GM18867 (cell line): ENCODE measurements around the gene KDM7A.

Source experiments
- ATAC-seq: cut with Tn5 transposase; IDR thresholded peaks from one replicate; pipeline ENCODE4 v1.9.1; 2021; ENCODE audit warnings: mild to moderate bottlenecking, moderate library complexity; ENCODE audit not compliant: unreplicated experiment

KDM7A gene

GRCh38 chr7:140085447-140085846 is 91.3 kb downstream of the KDM7A start:
- no peak for ATAC-seq

DNA sequence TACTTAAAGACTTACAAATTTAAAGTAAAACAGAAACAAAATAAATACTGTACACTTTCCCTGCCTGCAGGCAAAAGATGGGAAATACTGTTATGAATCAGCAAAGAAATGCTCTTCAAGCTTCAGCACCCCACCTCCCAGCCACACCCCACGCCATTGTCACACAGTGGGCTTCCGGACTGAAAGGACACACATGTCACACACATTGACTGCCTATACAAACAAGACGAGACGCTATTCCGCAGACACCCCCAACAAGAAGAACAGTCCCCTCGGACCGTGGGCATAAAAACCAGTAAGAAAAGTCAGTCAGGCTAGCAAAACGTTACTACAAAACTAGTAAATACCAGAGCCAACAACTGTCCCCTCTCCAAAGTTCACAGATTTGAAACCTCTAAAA is 91.8 kb downstream of the KDM7A start:
- ATAC-seq = peak; percentile 97

GRCh38 chr7:140084142-140084655 is 92.6 kb downstream of the KDM7A start:
- no peak for ATAC-seq

DNA sequence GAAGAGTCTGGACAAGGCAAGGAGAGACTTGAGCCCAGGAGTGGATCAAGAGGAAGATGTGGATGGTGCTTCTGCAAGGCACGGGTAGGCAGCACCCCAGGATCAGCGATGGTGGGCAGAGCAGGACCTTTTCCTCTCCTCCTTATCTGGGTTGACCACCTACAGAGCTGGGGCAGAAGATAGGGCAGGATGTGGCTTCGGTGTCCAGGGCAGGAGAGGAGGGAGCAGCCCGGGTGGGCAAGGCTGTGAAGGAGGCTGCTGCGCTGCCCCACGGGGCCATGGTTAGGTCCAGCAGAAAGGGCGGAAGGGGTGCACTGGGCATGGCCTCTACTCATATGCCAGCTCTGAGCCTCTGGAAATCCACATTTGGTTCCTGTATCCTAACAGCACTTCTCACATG is 94.0 kb downstream of the KDM7A start:
- no peak for ATAC-seq

- no peak for ATAC-seq
Measured at GRCh38 chr7:140081774-140082425, 94.9 kb downstream of the KDM7A start.

- ATAC-seq = no peak
Measured at GRCh38 chr7:140080919-140081318, 95.9 kb downstream of the KDM7A start.

DNA sequence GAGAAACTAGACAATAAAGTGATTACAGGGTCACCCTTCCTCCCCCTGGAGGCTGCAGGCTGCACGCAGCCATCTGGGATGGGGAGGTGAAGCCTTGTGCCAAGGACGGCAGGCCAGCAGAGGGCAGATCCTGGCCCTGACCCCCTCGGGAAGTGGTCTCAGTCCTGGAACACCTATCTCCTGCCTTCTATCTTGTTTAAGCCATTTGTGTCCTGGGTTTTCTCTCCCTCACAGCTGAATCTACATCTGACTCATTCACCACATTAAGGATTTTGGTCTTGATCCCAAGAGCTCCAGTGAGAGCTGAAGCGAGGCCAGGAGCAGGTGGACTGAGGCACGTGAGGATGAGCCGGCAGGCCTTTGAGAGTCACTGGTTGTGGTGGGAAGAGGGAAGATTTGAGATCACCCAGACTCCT is 97.7 kb downstream of the KDM7A start:
- ATAC-seq = no peak

GRCh38 chr7:140078392-140078791 is 98.4 kb downstream of the KDM7A start:
- ATAC-seq = no peak

- ATAC-seq = no peak
Measured at GRCh38 chr7:140074780-140075179, 102.0 kb downstream of the KDM7A start.

- no peak for ATAC-seq
Measured at GRCh38 chr7:140070546-140070945, 106.2 kb downstream of the KDM7A start.

DNA sequence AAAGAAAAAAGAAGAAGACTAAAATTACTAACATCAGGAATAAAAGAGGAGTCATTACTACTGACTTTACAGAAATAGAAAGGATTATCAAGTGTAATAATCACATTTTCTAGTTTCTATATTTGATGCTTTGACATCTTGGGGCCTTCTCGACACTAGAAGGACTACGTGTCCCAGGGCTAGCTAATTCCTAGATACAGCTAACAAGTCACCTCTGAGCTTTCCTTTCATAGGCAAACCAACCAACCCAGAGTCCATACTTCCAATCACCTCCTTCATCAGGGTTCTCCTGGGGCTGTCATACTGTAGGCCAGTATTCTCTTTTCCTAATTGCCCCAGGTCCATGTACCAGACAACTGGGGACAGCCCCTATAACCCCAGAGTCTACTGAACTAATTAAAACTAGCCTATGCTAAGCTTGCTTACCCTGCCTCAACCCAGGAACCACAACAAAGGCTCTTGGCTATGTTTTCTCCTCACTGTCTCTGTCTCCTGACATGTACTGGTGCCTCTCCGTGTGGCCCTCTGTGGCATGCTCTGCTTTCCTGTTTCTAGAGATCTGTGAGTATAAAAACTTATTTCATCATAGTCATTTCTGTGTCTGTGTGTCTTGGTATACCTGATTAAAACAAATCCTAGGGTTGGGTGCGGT is 107.4 kb downstream of the KDM7A start:
- ATAC-seq = no peak

GRCh38 chr7:140068033-140068432 is 108.8 kb downstream of the KDM7A start:
- ATAC-seq = no peak

- no peak for ATAC-seq
Measured at GRCh38 chr7:140067052-140067451, 109.7 kb downstream of the KDM7A start.

DNA sequence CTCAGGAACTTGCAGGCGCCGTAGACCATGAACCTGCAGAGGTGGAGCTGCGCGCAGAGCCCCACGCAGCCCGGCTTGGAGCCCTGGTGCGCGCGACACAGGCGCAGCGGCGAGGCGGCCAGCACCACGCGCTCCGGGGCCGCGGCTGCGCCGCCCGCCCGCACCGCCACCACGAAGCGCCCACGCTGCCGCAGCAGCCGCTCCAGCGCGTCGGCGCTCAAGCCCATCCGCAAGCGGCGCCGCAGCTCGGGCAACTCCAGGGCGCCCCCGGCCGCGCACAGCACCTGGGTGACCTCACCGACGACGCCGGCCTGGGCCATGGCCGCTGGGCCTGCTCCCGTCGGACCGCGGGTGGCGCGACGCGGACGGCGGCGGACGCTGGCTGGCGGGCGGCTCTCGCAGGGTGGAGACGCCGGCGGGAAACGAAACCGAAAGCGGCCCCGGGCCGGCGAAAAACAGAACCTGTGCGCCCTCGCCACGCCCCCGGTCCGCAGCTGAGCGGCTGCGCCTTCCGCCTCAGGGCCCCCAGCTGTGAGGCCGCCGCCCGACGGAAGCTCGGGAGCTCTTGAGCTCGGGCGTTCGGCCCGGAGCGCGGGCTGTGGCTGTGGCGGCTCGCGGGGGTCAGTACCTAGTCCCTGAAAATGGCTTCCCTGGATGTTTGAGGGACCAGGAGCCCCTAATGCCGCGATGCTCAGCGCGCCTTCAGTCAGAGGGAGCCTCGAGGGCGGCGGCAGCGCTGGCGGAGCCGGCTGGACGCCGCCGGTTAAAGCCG is 114.1 kb downstream of the KDM7A start, which contains the start of gene PARP12:
TSS of gene PARP12 (minus strand) at position 424 of the 772 bp plus-strand sequence. CDS start at position 320, 104 bp downstream.
- peak; percentile 94 for ATAC-seq

GRCh38 chr7:140062118-140062527 is 114.7 kb downstream of the KDM7A start:
- ATAC-seq = peak; percentile 32

DNA sequence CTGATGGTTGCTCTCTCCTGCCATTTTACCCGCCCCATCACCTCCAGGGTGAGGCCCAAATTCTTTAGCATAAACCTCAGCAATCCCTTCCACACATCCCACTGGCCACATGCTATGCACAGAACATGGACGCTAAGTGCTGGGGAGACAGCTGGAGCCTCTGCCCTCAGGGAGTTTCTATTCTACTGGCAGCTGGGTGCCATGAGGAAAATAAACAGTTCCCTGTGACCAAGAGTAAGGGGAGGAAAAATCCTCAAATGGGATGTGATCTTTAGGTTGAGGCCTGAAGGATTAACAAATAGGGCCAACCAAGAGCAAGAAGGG is 115.2 kb downstream of the KDM7A start:
- no peak for ATAC-seq

DNA sequence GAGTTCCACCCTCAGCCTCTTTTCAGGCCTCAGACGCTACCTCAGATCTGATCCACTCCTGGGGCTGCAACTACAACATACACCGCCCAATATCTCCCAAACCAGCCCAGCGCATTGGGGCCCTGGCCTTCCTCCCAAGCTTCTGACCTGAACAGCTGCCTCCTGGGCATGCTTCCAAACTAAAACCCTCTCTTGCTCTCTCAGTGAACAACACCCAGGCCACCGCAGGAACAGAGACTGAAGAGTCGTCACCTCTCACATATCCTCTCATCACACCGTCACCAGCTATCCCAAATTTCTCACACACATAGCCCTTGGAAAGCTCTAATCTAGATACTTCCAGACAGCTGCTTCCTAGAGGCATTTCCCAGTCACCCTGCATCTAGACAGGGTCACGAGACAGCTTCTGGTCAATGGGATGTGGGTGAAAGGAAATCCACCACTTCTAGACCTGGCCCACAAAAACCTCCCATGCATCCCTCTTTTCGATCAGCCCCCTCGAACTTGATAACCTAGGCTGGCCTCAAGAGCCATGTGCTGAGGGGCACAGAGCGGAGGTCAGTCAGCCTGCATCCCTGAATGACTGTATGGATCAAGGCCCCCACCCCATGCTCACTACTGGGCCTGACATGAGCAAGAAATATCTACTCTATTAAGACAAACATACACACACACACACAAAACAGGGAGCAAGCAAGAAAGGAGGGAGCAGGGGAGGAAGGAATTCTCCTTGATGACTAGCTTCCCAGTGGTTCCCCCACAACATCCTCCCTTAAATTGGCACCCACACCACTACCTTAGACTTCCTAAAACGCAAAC is 115.8 kb downstream of the KDM7A start:
- ATAC-seq = no peak

- no peak for ATAC-seq
Measured at GRCh38 chr7:140060243-140060630, 116.5 kb downstream of the KDM7A start.

DNA sequence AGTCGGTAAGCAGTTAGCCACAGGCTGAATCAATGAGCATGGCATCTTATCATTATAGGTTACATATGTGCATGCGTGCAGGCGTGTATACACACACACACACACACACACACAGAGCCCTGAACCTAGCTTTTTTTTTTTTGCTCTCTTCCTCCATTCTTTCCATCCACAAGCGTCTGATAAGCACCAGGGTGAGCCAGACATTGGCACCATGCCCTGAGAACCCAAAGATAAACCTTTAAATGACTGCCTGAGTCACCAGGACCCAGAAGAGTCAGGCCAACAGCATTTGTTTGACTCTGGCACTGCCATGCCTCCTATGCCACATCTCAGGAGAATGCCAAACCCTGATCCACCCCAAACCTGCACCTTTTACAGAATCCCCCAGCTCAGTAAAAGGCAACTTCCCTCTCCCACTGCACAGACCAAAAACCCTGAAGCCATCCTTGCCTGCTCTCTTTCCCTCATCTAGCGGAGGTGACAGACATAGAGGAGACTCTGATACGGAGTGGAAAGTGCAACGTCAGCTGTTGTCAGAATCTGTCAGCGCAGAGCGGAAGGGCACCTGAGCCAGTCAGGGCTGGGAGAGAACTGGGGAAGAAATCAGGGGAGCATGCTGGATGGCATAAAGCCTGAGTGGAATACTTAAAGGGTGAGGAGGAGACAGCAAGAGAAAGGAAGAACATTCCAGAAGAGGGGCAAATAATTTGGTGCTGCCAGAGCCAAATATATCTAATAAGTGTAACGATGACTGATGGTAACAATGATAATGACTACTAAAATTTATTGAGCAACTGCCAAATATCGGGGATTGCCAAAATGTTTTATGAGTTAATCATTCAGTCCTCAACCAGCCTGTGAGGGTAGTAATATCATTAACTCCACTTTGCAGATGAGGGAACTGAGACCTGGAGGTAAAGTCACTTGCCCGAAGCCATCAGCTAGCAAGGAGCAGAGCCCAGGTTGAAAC is 117.2 kb downstream of the KDM7A start:
- ATAC-seq = no peak

- ATAC-seq = no peak
Measured at GRCh38 chr7:140058517-140058916, 118.3 kb downstream of the KDM7A start.
